Left ventricle myocardium inferior (tissue), 1 donor: ENCODE measurements around the gene URI1. TPM values are rescaled to one million over a fixed set of nuclear protein-coding genes. Genes with fewer than 3 reads are reported as not detected.

Source experiments
- DNase-seq: peaks from one replicate; pipeline ENCODE4 v3.0.0-alpha.2; 2020
- H3K27ac ChIP-seq: fragments of 200-600 bp; replicated peaks from 2 replicates; pipeline ENCODE4 v1.8.0; 2021
- H3K27me3 ChIP-seq: fragments of 200-600 bp; 2 replicates; pipeline ENCODE4 v1.8.0; 2021; ENCODE audit warnings: low read depth
- H3K36me3 ChIP-seq: fragments of 200-600 bp; 2 replicates; pipeline ENCODE4 v1.8.0; 2021
- H3K4me1 ChIP-seq: fragments of 200-600 bp; 2 replicates; pipeline ENCODE4 v1.8.0; 2021
- H3K4me3 ChIP-seq: fragments of 200-600 bp; 2 replicates; pipeline ENCODE4 v1.8.0; 2021; ENCODE audit warnings: mild to moderate bottlenecking, moderate library complexity
- H3K9me3 ChIP-seq: fragments of 200-600 bp; replicated peaks from 2 replicates; pipeline ENCODE4 v1.8.0; 2021
- intact Hi-C: fragments of 100-400 bp; cut with micrococcal nuclease; formaldehyde crosslinking; loops from one replicate; pipeline ENCODE4 v1.11.0; 2022
- total RNA-seq: library from RNA; stranded (reverse); fragmentation: NEBNext Ultra II Directional; extraction: Animal tissue kit (Norgen Biotek cat#: 25700); gene quantifications from one replicate; pipeline ENCODE4 v1.2.1, GENCODE V29; 2021
- TF ChIP-seq, protein P1 (sequence below): fragments of 200-600 bp; IDR thresholded peaks from 2 replicates; pipeline ENCODE4 v1.8.0; 2021; ENCODE audit warnings: antibody characterized with exemption, mild to moderate bottlenecking, borderline replicate concordance
- donor health status: DM: no; HTN: yes; CAD: no; lungs with severe emphysema.

The URI1 gene
- total RNA-seq, 1 donor from 2014 or later: 43.0 TPM

DNA sequence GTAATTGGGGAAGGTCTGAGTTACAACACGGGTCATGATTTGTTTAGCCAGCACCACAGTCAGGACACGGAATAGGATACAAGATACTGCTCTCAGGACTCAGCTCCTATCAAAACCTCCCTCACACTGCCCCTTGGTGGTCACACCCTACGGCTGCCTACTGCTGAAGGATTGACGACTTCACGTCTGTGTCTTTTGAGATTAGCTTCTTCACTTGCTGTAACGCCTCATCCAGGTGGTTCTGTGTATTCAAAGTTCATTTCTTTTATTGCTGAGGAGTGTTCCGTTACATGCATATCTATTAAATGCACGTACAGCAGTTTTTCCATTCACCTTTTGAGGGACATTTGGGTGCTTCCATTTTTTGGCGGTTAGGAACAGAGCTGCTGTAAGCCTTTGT is 46.3 kb downstream of the URI1 start:
- Histone ChIP-seq H3K4me1 (peaks cover 7% of the 10 kb centered on the region), H3K36me3 (peaks cover 28% of the 10 kb centered on the region), H3K27ac (no peak overlapping the region), H3K4me3 (no peak overlapping the region), H3K27me3 (no peaks in the 10 kb centered on the region), H3K9me3 (peaks cover 13% of the 10 kb centered on the region)
- intact Hi-C loops: no loop called here
- no peak for DNase-seq
- TF ChIP-seq, protein P1, sequence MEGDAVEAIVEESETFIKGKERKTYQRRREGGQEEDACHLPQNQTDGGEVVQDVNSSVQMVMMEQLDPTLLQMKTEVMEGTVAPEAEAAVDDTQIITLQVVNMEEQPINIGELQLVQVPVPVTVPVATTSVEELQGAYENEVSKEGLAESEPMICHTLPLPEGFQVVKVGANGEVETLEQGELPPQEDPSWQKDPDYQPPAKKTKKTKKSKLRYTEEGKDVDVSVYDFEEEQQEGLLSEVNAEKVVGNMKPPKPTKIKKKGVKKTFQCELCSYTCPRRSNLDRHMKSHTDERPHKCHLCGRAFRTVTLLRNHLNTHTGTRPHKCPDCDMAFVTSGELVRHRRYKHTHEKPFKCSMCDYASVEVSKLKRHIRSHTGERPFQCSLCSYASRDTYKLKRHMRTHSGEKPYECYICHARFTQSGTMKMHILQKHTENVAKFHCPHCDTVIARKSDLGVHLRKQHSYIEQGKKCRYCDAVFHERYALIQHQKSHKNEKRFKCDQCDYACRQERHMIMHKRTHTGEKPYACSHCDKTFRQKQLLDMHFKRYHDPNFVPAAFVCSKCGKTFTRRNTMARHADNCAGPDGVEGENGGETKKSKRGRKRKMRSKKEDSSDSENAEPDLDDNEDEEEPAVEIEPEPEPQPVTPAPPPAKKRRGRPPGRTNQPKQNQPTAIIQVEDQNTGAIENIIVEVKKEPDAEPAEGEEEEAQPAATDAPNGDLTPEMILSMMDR: no peak

DNA sequence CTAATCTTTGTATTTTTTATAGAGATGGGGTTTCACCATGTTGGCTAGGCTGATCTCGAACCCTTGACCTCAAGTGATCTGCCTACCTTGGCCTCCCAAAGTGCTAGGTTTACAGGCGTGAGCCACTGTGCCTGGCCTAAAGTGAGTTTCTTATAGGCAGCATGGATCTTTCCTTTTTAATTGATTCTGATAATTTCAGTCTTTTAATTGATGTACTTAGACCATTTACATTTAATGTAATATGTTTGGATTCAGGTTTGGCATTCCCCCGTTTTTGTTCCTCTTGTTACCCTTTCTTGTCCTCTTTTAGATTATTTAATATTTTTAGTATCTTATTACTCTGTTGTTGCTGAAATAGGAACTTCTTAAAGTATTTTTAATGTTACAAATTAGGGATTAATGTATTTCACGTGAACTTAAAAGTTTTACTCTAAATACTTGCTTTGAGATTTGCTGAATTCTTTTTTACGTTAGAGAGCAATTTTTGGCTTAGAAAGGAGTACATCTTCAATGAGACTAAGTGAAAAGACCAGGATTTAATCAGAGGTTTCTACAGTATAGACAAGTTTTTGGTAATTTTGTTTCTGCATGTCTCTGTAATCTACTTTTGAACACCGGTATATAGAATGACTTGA is 50.3 kb downstream of the URI1 start:
- no peak for DNase-seq
- no peaks in the 10 kb centered on the region for H3K27me3 ChIP-seq
- H3K4me1 ChIP-seq: no peaks in the 10 kb centered on the region
- no peak overlapping the region for H3K27ac ChIP-seq
- H3K4me3 ChIP-seq: no peak overlapping the region
- TF ChIP-seq, protein P1: no peak
- H3K9me3 ChIP-seq: peaks cover 28% of the 10 kb centered on the region
- peaks cover 29% of the 10 kb centered on the region for H3K36me3 ChIP-seq
- intact Hi-C loops: no loop called here

DNA sequence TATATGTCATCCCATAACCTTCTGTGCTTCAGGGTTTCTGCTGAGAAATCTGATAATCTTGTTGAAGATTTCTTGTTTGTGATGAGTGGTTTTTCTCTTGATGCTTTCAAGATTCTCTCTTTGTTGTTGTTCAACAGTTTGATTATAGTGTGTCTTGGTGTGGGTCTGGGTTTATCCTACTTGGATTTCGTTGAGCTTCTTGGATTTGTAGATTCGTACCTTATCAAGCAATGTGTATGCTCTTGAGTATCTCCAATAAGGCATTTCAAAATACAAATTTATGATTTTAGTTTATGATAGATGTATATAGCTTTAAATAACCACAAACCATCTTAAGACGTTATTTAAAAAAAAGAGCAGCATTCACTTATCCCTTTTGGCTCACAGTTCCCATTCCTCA is 57.5 kb downstream of the URI1 start:
- intact Hi-C loops: no loop called here
- Histone ChIP-seq H3K27ac (no peak overlapping the region), H3K4me3 (no peak overlapping the region), H3K9me3 (peaks cover 42% of the 10 kb centered on the region), H3K27me3 (no peaks in the 10 kb centered on the region), H3K4me1 (no peaks in the 10 kb centered on the region), H3K36me3 (peaks cover 18% of the 10 kb centered on the region)
- TF ChIP-seq, protein P1: no peak
- no peak for DNase-seq

DNA sequence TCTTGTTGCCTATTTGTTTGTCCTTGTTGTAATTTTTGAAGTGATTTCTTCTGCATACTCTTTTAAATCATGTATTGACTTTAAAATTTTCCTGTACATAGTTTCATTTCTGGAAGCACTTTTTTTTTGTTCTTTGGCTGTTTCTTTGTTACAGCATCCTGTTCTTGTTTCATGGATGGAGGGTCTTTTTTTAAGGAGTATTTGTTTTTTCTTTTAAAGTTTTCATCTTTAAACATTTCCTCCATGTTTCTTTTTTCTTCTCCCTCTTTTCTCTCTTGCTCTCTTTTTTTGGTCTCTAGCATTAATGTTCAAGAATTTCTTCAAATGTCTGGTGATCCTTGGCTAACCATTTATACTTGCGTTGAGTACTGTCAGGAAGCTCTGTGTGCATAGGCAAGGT is 58.8 kb downstream of the URI1 start:
- Histone ChIP-seq H3K27ac (no peak overlapping the region), H3K4me1 (no peaks in the 10 kb centered on the region), H3K27me3 (no peaks in the 10 kb centered on the region), H3K4me3 (no peak overlapping the region), H3K36me3 (peaks cover 7% of the 10 kb centered on the region), H3K9me3 (peaks cover 34% of the 10 kb centered on the region)
- TF ChIP-seq, protein P1: no peak
- no peak for DNase-seq
- intact Hi-C loops: no loop called here

DNA sequence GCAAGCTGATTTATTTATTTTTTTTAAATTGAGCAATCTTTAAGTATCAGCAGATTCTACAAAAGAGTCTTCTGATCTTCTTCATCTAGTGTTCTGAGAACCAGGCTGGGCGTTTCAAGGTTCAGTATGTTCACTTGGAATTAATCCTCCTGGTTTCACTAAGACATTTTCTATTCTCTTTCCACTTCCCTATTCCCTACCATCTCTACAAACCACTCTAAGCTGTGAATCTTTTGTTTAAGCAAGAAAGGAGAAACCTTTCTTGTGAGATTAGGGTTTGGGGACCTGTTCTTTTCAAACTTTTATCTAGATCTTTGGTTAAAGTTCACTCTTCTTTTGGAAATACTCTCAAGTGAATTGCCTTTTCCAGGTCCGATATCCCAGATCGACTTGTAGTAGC is 59.3 kb downstream of the URI1 start:
- peaks cover 30% of the 10 kb centered on the region for H3K9me3 ChIP-seq
- H3K27me3 ChIP-seq: no peaks in the 10 kb centered on the region
- H3K4me3 ChIP-seq: no peak overlapping the region
- peaks cover 12% of the 10 kb centered on the region for H3K36me3 ChIP-seq
- TF ChIP-seq, protein P1: no peak
- intact Hi-C loops: no loop called here
- H3K27ac ChIP-seq: no peak overlapping the region
- no peaks in the 10 kb centered on the region for H3K4me1 ChIP-seq
- no peak for DNase-seq
